Measurements from ENCODE around the gene RAB12. TPM values are rescaled to one million over a fixed set of nuclear protein-coding genes. Genes with fewer than 3 reads are reported as not detected.

Gene RAB12
- total and polyA plus RNA-seq, 2 of the 8 experiments (the other 6 are each of a cell fraction or from before 2014, with no cell fraction given), result 19.7 to 45.9 TPM

- Histone ChIP-seq H3K4me2 (ENCODE audit: insufficient read depth in 1 of 2, low read depth in 2 of 2, low read length in 2 of 2) (no peak overlapping the region), H3K23ac (ENCODE audit: insufficient read length) (no peak overlapping the region), H2BK20ac (ENCODE audit: low read length) (no peak overlapping the region), H3K23me2 (ENCODE audit: low read depth, low read length) (no peaks in the 10 kb centered on the region; the same call in 1 of the 2 replicates), H3K4me1 (replicated peaks in 1 of 4; ENCODE audit: control insufficient read depth in 3 of 4, insufficient read depth in 4 of 4, low read length in 3 of 4) (no peaks in the 10 kb centered on the region), H3K79me2 (ENCODE audit: control insufficient read depth in 1 of 2, insufficient read depth in 2 of 2, low read length in 2 of 2) (no peaks in the 10 kb centered on the region), H4K20me1 (replicated peaks in 1 of 2; ENCODE audit: control insufficient read depth in 1 of 2, insufficient read depth in 2 of 2, low read length in 2 of 2) (no peaks in the 10 kb centered on the region), H2BK5ac (ENCODE audit: low read depth, low read length) (no peak overlapping the region), H2BK120ac (replicated peaks; ENCODE audit: low read depth, low read length) (no peak overlapping the region), H3K27me3 (replicated peaks in 1 of 4; ENCODE audit: control insufficient read depth in 3 of 4, extremely low read depth in 1 of 4, insufficient read depth in 3 of 4, low read length in 3 of 4) (no peaks in the 10 kb centered on the region), H4K8ac (ENCODE audit: extremely low read depth, insufficient read depth, low read length) (no peak overlapping the region), H2BK12ac (ENCODE audit: low read depth, low read length) (no peak overlapping the region), H3K79me1 (ENCODE audit: low read depth, low read length) (no peaks in the 10 kb centered on the region), H3K27ac (ENCODE audit: low read depth, low read length) (no peak overlapping the region), H2BK15ac (ENCODE audit: low read length) (no peak overlapping the region), H4K91ac (replicated peaks; ENCODE audit: insufficient read length, low read length) (no peak overlapping the region), H3K4me3 (ENCODE audit: extremely low read depth in 1 of 4, insufficient read depth in 2 of 4, low read depth in 3 of 4, low read length in 4 of 4) (no peak overlapping the region), H4K5ac (ENCODE audit: insufficient read length, low read depth, low read length) (no peak overlapping the region), H3K4ac (replicated peaks; ENCODE audit: insufficient read length, low read depth, low read length) (no peak overlapping the region), H3K14ac (ENCODE audit: insufficient read length) (no peak overlapping the region), H3K9ac (replicated peaks in 1 of 4; ENCODE audit: extremely low read depth in 1 of 4, low read depth in 3 of 4, low read length in 3 of 4) (no peak overlapping the region), H2AFZ (ENCODE audit: low read length) (no peak overlapping the region), H2AK5ac (ENCODE audit: low read depth, low read length) (no peak overlapping the region), H3K9me3 (ENCODE audit: insufficient read depth in 2 of 2, low read depth in 1 of 2, low read length in 1 of 2) (no peaks in the 10 kb centered on the region), H3K36me3 (ENCODE audit: control insufficient read depth in 2 of 4, insufficient read depth in 4 of 4, low read length in 3 of 4) (no peaks in the 10 kb centered on the region), H3K56ac (replicated peaks; ENCODE audit: insufficient read length, low read depth, low read length) (no peak overlapping the region), H3K18ac (ENCODE audit: extremely low read depth, low read length) (no peak overlapping the region)
- CTCF ChIA-PET (ENCODE audit: partially characterized antibody), result interaction anchor here (2.1 kb wide), 1 partner anchor 9 kb away, joined by 5 read pairs; no protein-coding TSS in a partner anchor
- POLR2A ChIA-PET (ENCODE audit: partially characterized antibody), result no interaction called here
- DNase-seq (ENCODE audit: low read depth in 1 of 2, low spot score in 2 of 2), result no peak
- 93% methylated on average over 6 of the region's 6 CpGs; no CpG with 5 or more reads in 1 of the 2 experiments for WGBS, 2 experiments (ENCODE audit: extremely low coverage in 1 of 2, insufficient coverage in 1 of 2, insufficient read length in 1 of 2, insufficient replicate concordance in 2 of 2, low coverage in 1 of 2, low lambda C conversion rate in 2 of 2, missing lambda C conversion rate in 1 of 2)
- FAIRE-seq, result no peak
- TF ChIP-seq SIN3A (conservative IDR thresholded peaks at IDR 0.05 in 1 of 2, IDR thresholded peaks at IDR 0.05 in 1 of 2; ENCODE audit: low read depth in 1 of 2, low read length in 2 of 2) (no peak), POU5F1 (IDR thresholded peaks at IDR 0.05; ENCODE audit: low read depth, low read length) (no peak), TBP (IDR thresholded peaks at IDR 0.05; ENCODE audit: low read depth, low read length) (no peak), CBX8 (IDR thresholded peaks at IDR 0.05; ENCODE audit: borderline replicate concordance, low read depth, low read length) (no peak), ZNF274 (IDR thresholded peaks at IDR 0.05; ENCODE audit: borderline replicate concordance, extremely low read depth, low read length) (no peak), RNF2 (IDR thresholded peaks at IDR 0.05; ENCODE audit: borderline replicate concordance, low read depth, low read length, missing control alignments, poor library complexity, severe bottlenecking) (no peak), GABPA (IDR thresholded peaks at IDR 0.05; ENCODE audit: borderline replicate concordance, insufficient read depth, low read length) (no peak), EP300 (IDR thresholded peaks at IDR 0.05; ENCODE audit: borderline replicate concordance in 1 of 2, low read depth in 2 of 2, low read length in 2 of 2) (no peak), CTCF (IDR thresholded peaks at IDR 0.05; ENCODE audit: control extremely low read depth in 1 of 3, insufficient read depth in 1 of 3, low read depth in 1 of 3, low read length in 3 of 3) (no peak), CBX5 (IDR thresholded peaks at IDR 0.05; ENCODE audit: low read depth, low read length) (no peak), HDAC6 (IDR thresholded peaks at IDR 0.05; ENCODE audit: low read depth, low read length) (no peak)
Observed at GRCh38 chr18:8562070-8562469, 47.2 kb upstream of the RAB12 start.
